ENCODE results near the gene SRSF4. TPM values are rescaled to one million over a fixed set of nuclear protein-coding genes. Genes with fewer than 3 reads are reported as not detected.

The SRSF4 gene
- total RNA-seq, 2 experiments from 2014 or later: 129 to 147 TPM

- Mint-ChIP-seq H3K27ac (no peak overlapping the region), H3K27me3 (no peaks in the 10 kb centered on the region), H3K4me3 (no peak overlapping the region), H3K36me3 (ENCODE audit: low read depth) (peaks cover 21% of the 10 kb centered on the region), H3K4me1 (peaks cover 6% of the 10 kb centered on the region), H3K9me3 (ENCODE audit: low read depth) (no peaks in the 10 kb centered on the region)
- ATAC-seq (no peak), DNase-seq (no peak)
- CTCF ChIA-PET: interaction anchor here (0.6 to 3.4 kb wide), 12 partner anchors 9 to 906 kb away, joined by 3 to 33 read pairs (median 5); partner anchors contain the start of genes SRSF4 and TMEM200B
- POLR2A ChIA-PET: interaction anchor here (0.9 kb wide), 1 partner anchor 19 kb away, joined by 3 read pairs; the partner anchor contains the start of gene SRSF4
- intact Hi-C loops (cut with DNase I, micrococcal nuclease): loop anchor here in 1 of 2 experiments (5.0 kb wide), 1 partner anchor 79 kb away; the partner anchor contains the start of gene TMEM200B
These were observed 19.4 kb upstream of the SRSF4 start for GRCh38 chr1:29200906-29201594.

- CTCF ChIA-PET: interaction anchor here (0.6 to 2.4 kb wide), 13 partner anchors 10 to 1930 kb away, joined by 3 to 8 read pairs (median 3); partner anchors contain the start of gene SRSF4
- intact Hi-C loops (cut with DNase I, micrococcal nuclease): loop anchor here in 1 of 2 experiments (1.0 kb wide), 1 partner anchor 316 kb away; no protein-coding TSS in a partner anchor
- ATAC-seq (no peak), DNase-seq (no peak)
- Mint-ChIP-seq H3K36me3 (ENCODE audit: low read depth) (peaks cover 41% of the 10 kb centered on the region), H3K9me3 (ENCODE audit: low read depth) (no peaks in the 10 kb centered on the region), H3K27ac (no peak overlapping the region), H3K4me3 (no peak overlapping the region), H3K4me1 (peaks cover 6% of the 10 kb centered on the region), H3K27me3 (no peaks in the 10 kb centered on the region)
- POLR2A ChIA-PET: interaction anchor here (0.6 to 1.1 kb wide), 4 partner anchors 17 to 369 kb away, joined by 3 to 5 read pairs (median 4); partner anchors contain the start of gene SRSF4
These were observed 16.3 kb upstream of the SRSF4 start for GRCh38 chr1:29197993-29198392.

DNA sequence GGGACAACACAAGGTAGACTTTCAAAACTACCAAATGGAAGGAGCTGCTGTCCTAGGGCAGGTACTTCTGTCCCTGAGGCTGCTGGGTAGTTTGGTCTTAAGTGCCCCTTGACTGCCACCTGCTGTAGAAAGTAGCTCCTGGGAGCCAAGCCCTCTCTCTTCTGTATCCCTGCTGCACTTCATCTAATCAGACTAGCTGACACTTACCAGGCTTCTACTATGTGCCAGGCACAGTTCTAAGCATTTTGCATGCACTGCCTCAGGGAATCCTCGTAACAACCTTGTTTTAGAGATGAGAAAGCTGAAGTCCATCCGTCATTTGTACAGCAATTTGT, 15.9 kb upstream of the SRSF4 start:
- DNase-seq: peak; percentile 56
- Mint-ChIP-seq H3K36me3 (ENCODE audit: low read depth) (peaks cover 39% of the 10 kb centered on the region), H3K27ac (no peak overlapping the region), H3K27me3 (no peaks in the 10 kb centered on the region), H3K4me3 (no peak overlapping the region), H3K4me1 (peaks cover 4% of the 10 kb centered on the region), H3K9me3 (ENCODE audit: low read depth) (no peaks in the 10 kb centered on the region)
- peak; percentile 94 for ATAC-seq
- intact Hi-C loops (cut with DNase I, micrococcal nuclease): loop anchor here in 1 of 2 experiments (1.0 kb wide), 1 partner anchor 315 kb away; no protein-coding TSS in a partner anchor
- ChIA-PET CTCF (interaction anchor here (0.6 to 2.4 kb wide), 13 partner anchors 10 to 1931 kb away, joined by 3 to 8 read pairs (median 3); partner anchors contain the start of gene SRSF4), POLR2A (interaction anchor here (0.6 to 1.1 kb wide), 3 partner anchors 16 to 332 kb away, joined by 3 to 5 read pairs (median 3); partner anchors contain the start of gene SRSF4)

DNA sequence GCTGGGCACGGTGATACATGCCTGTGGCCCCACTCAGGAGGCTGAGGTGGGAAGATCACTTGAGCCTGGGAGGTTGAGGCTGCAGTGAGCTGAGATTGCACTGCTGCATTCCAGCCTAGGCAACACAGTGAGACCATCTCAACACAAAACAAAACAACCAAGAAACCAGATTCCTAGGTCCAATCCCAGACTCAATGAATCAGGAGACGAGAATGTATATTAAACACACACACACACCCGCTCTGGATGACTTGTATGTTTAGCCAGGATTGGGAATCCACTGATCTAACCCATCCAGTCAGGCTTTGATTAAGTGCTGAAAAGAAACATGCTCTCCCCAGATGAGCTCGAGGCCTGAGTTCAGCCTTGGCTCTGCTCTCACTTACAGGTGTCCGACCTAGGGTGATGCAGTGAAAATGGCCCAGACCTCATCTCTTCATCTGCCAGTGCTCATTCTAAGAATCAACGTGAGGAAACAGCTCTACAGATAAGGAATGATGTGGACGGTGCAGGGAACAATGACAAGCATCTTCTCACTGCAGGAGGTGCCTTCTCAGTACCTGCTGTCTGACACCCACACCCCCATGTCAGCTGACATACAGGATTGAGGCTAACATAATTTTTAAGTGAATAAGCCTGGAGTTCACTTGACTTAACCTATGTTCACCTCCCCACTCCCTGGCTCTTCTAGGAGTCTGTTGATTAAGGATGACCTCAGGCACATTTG, 15.3 kb upstream of the SRSF4 start:
- ATAC-seq: no peak
- CTCF ChIA-PET: interaction anchor here (0.6 to 2.4 kb wide), 13 partner anchors 9 to 320 kb away, joined by 3 to 8 read pairs (median 4); partner anchors contain the start of genes MECR and SRSF4
- intact Hi-C loops (cut with DNase I, micrococcal nuclease): loop anchor here in 1 of 2 experiments (1.0 kb wide), 1 partner anchor 315 kb away; no protein-coding TSS in a partner anchor
- no peak overlapping the region for H3K4me3 Mint-ChIP-seq
- no peaks in the 10 kb centered on the region for H3K4me1 Mint-ChIP-seq
- DNase-seq: no peak
- no peak overlapping the region for H3K27ac Mint-ChIP-seq
- no peaks in the 10 kb centered on the region for H3K27me3 Mint-ChIP-seq
- peaks cover 35% of the 10 kb centered on the region for H3K36me3 Mint-ChIP-seq (ENCODE audit: low read depth)
- POLR2A ChIA-PET: interaction anchor here (0.6 to 1.1 kb wide), 2 partner anchors 16 to 26 kb away, joined by 3 to 5 read pairs; partner anchors contain the start of gene SRSF4
- no peaks in the 10 kb centered on the region for H3K9me3 Mint-ChIP-seq (ENCODE audit: low read depth)

- Mint-ChIP-seq H3K27me3 (no peaks in the 10 kb centered on the region), H3K4me3 (no peak overlapping the region), H3K36me3 (ENCODE audit: low read depth) (peaks cover 27% of the 10 kb centered on the region), H3K9me3 (ENCODE audit: low read depth) (no peaks in the 10 kb centered on the region), H3K4me1 (no peaks in the 10 kb centered on the region), H3K27ac (no peak overlapping the region)
- ATAC-seq (no peak), DNase-seq (no peak)
- intact Hi-C loops (cut with DNase I, micrococcal nuclease): no loop called here
- POLR2A ChIA-PET: no interaction called here
- CTCF ChIA-PET: interaction anchor here (0.6 to 2.4 kb wide), 3 partner anchors 13 to 501 kb away, joined by 4 to 8 read pairs (median 5); partner anchors contain the start of gene SRSF4
These were observed 14.2 kb upstream of the SRSF4 start for GRCh38 chr1:29195881-29196291.

GRCh38 chr1:29193879-29194455, 12.3 kb upstream of the SRSF4 start:
- Mint-ChIP-seq H3K36me3 (ENCODE audit: low read depth) (peaks cover 22% of the 10 kb centered on the region), H3K4me3 (no peak overlapping the region), H3K27ac (no peak overlapping the region), H3K9me3 (ENCODE audit: low read depth) (no peaks in the 10 kb centered on the region), H3K27me3 (no peaks in the 10 kb centered on the region), H3K4me1 (no peaks in the 10 kb centered on the region)
- DNase-seq (no peak), ATAC-seq (no peak)
- intact Hi-C loops (cut with DNase I, micrococcal nuclease): no loop called here
- POLR2A ChIA-PET: no interaction called here
- CTCF ChIA-PET: interaction anchor here (1.1 kb wide), 1 partner anchor 12 kb away, joined by 4 read pairs; the partner anchor contains the start of gene SRSF4

DNA sequence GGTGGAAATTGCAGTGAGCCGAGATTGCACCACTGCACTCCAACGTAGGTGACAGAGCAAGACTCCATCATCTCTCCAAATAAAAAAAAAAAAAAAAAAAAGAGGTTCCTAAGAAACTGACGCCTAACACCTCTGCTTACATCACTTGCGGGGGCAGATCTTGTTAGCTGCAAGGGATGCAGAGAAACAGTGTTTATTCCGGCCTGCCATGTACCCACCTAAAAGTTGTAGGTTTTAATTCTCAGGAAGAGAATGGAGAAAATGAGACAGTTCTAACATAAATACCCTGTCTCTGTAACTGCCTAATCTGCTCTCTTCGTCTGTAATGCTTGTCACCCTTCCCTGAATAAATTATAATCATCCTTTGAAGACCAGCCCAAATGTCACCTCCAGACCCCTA, 9.0 kb upstream of the SRSF4 start:
- DNase-seq (no peak), ATAC-seq (no peak)
- Mint-ChIP-seq H3K36me3 (ENCODE audit: low read depth) (peaks cover 21% of the 10 kb centered on the region), H3K4me1 (no peaks in the 10 kb centered on the region), H3K9me3 (ENCODE audit: low read depth) (no peaks in the 10 kb centered on the region), H3K27ac (no peak overlapping the region), H3K27me3 (no peaks in the 10 kb centered on the region), H3K4me3 (no peak overlapping the region)
- intact Hi-C loops (cut with DNase I, micrococcal nuclease): no loop called here
- ChIA-PET CTCF (interaction anchor here (0.6 to 1.0 kb wide), 2 partner anchors 9 to 22 kb away, joined by 3 to 4 read pairs; partner anchors contain the start of gene SRSF4), POLR2A (no interaction called here)

- ChIA-PET POLR2A (no interaction called here), CTCF (interaction anchor here (1.6 to 3.5 kb wide), 2 partner anchors 11 to 15 kb away, joined by 5 to 20 read pairs; no protein-coding TSS in a partner anchor)
- ATAC-seq (no peak), DNase-seq (no peak)
- peaks cover 5% of the 10 kb centered on the region for H3K4me1 Mint-ChIP-seq
- intact Hi-C loops (cut with DNase I, micrococcal nuclease): no loop called here
- peaks cover 2% of the 10 kb centered on the region for H3K36me3 Mint-ChIP-seq (ENCODE audit: low read depth)
- no peaks in the 10 kb centered on the region for H3K9me3 Mint-ChIP-seq (ENCODE audit: low read depth)
- H3K4me3 Mint-ChIP-seq: no peak overlapping the region
- H3K27ac Mint-ChIP-seq: peak overlapping the region; percentile 15
- no peaks in the 10 kb centered on the region for H3K27me3 Mint-ChIP-seq
These were observed 5.0 kb upstream of the SRSF4 start for GRCh38 chr1:29186707-29187106.

DNA sequence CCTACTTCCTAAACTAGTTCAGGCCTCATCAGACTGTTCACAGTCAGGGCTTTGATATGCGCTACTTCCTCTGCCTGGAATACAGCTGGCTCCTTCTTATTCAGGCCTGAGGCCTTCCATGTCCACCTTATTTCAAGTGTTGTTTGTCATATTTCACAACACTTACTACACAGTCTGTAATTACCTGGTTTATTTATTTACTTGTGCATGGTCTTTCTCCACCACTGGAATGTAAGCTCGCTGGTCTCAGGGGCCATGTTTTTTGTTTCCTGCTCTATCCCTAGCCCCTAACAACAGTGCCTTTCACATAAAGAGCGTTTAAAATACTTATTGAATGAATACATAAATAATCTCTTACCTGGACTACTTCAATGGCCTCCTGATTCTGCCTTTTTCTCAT, 4.6 kb upstream of the SRSF4 start:
- ChIA-PET CTCF (interaction anchor here (1.6 to 3.5 kb wide), 2 partner anchors 11 to 16 kb away, joined by 5 to 20 read pairs; no protein-coding TSS in a partner anchor), POLR2A (no interaction called here)
- Mint-ChIP-seq H3K4me1 (peaks cover 5% of the 10 kb centered on the region), H3K4me3 (no peak overlapping the region), H3K27ac (peak overlapping the region; percentile 15), H3K36me3 (ENCODE audit: low read depth) (peaks cover 2% of the 10 kb centered on the region), H3K27me3 (no peaks in the 10 kb centered on the region), H3K9me3 (ENCODE audit: low read depth) (no peaks in the 10 kb centered on the region)
- ATAC-seq (no peak), DNase-seq (no peak)
- intact Hi-C loops (cut with DNase I, micrococcal nuclease): no loop called here

DNA sequence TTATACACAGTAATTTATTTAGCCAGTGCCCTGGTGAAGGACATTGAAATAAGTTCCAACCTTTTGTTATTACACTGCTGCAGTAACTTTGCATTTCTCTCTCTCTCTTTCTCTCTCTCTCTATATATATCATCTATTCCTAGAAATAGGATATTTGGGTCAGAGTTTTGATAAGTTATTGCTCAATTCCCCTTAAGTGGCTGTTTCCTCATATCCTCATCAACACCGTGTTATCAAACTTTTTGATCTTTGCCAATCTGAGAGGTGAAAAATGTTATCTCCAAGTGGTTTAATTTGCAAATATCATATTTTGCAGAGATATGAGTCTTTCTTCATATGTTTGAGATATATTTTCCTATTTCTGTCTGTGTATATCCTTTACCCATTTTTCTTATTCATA, 1.6 kb upstream of the SRSF4 start:
- POLR2A ChIA-PET: interaction anchor here (0.5 kb wide), 1 partner anchor 444 kb away, joined by 3 read pairs; no protein-coding TSS in a partner anchor
- DNase-seq (no peak), ATAC-seq (no peak)
- CTCF ChIA-PET: interaction anchor here (0.6 to 2.9 kb wide), 6 partner anchors 12 to 799 kb away, joined by 3 to 33 read pairs (median 6); no protein-coding TSS in a partner anchor
- intact Hi-C loops (cut with DNase I, micrococcal nuclease): loop anchor here (2.0 to 5.0 kb wide), 6 partner anchors 61 to 936 kb away; partner anchors contain the start of gene TMEM200B (in 1 of the 2)
- Mint-ChIP-seq H3K4me3 (no peak overlapping the region), H3K9me3 (ENCODE audit: low read depth) (no peaks in the 10 kb centered on the region), H3K27me3 (no peaks in the 10 kb centered on the region), H3K4me1 (peaks cover 23% of the 10 kb centered on the region), H3K27ac (no peak overlapping the region), H3K36me3 (ENCODE audit: low read depth) (peaks cover 25% of the 10 kb centered on the region)

Measured in activated CD4-positive, alpha-beta T cell treated with anti-CD3 and anti-CD28 coated beads for 36 hours (primary cell).